Kidney (tissue), 14 donors: Measurements from ENCODE around the gene SBF2. TPM values are rescaled to one million over a fixed set of nuclear protein-coding genes. Genes with fewer than 3 reads are reported as not detected.

ENCODE experiments used
- DNase-seq, 5 donors: peaks; one replicate each; pipeline ENCODE4 v3.0.0-alpha.2; 2013 to 2020
- FAIRE-seq: peaks from 2 replicates; lab custom pipeline; 2012; peaks lifted over from hg19 to GRCh38; lab: Jason Lieb, UNC
- H3K27ac ChIP-seq, 2 donors: one replicate each; pipeline ENCODE4 v1.7.0; 2013; ENCODE audit warnings: low read depth in 2 of 2, low read length in 2 of 2, inconsistent platforms in 1 of 2
- H3K27me3 ChIP-seq: one replicate; pipeline ENCODE4 v1.7.1; 2013; ENCODE audit warnings: low read length, inconsistent platforms; ENCODE audit not compliant: control insufficient read depth, insufficient read depth
- H3K36me3 ChIP-seq, 3 donors: one replicate each; pipeline versions ENCODE4 v1.7.0 to v1.7.1; 2013; ENCODE audit warnings: low read length in 3 of 3, control low read depth in 1 of 3, inconsistent platforms in 1 of 3; ENCODE audit not compliant: insufficient read depth in 3 of 3, control insufficient read depth in 2 of 3
- H3K4me1 ChIP-seq, 3 donors: one replicate each; pipeline versions ENCODE4 v1.7.0 to v1.7.1; 2013; ENCODE audit warnings: low read length in 3 of 3, inconsistent platforms in 1 of 3, low read depth in 1 of 3; ENCODE audit not compliant: control insufficient read depth in 2 of 3, insufficient read depth in 2 of 3
- H3K4me3 ChIP-seq, 3 donors: one replicate each; pipeline versions ENCODE4 v1.7.0 to v1.8.1; 2013; ENCODE audit warnings: low read length in 3 of 3, control low read depth in 1 of 3, inconsistent platforms in 1 of 3
- H3K9ac ChIP-seq, 3 donors: one replicate each; pipeline versions ENCODE4 v1.7.0 to v1.7.1; 2013; ENCODE audit warnings: low read length in 3 of 3, control low read depth in 1 of 3, inconsistent platforms in 1 of 3
- H3K9me3 ChIP-seq, 3 donors: one replicate each; pipeline versions ENCODE4 v1.7.0 to v1.7.1; 2013; ENCODE audit warnings: low read length in 3 of 3, control low read depth in 1 of 3, inconsistent platforms in 1 of 3; ENCODE audit not compliant: control insufficient read depth in 2 of 3, insufficient read depth in 1 of 3
- intact Hi-C: fragments of 100-400 bp; cut with DNase I; formaldehyde crosslinking; loops from one replicate; pipeline ENCODE4 v1.11.1; 2022
- polyA plus RNA-seq: library from polyadenylated mRNA; stranded (reverse); fragments of 350-450 nt; fragmentation: Illumina TruSeq; extraction: RNeasy Lipid Tissue Mini Kit (QIAGEN cat#74804); gene quantifications from one replicate; pipeline ENCODE4 v1.2.3, GENCODE V29; 2014; ENCODE audit warnings: low read depth, low replicate concordance; ENCODE audit not compliant: insufficient read depth
- total RNA-seq: library from RNA; stranded (reverse); fragmentation: NEBNext Ultra II Directional; extraction: Animal tissue kit (Norgen Biotek cat#: 25700); gene quantifications from one replicate; pipeline ENCODE4 v1.2.1, GENCODE V29; 2021
- TF ChIP-seq, protein P1 (sequence below): IDR thresholded peaks from 3 replicates; pipeline ENCODE4 v1.5.1; 2012; ENCODE audit warnings: mild to moderate bottlenecking, moderate library complexity, borderline replicate concordance; ENCODE audit not compliant: insufficient read depth; ENCODE audit errors: extremely low read depth
- donor health status: control.
- donor health status: control.
- donor health status: control.
- donor health status: control.
- donor health status: control.
- donor health status: DM: yes; HTN: yes; CAD: no.
- donor health status: Normal renal cell carcinoma (clear cell type).

SBF2 gene
- total and polyA plus RNA-seq, 2 donors from 2014 or later, result 13.1 to 55.4 TPM

DNA sequence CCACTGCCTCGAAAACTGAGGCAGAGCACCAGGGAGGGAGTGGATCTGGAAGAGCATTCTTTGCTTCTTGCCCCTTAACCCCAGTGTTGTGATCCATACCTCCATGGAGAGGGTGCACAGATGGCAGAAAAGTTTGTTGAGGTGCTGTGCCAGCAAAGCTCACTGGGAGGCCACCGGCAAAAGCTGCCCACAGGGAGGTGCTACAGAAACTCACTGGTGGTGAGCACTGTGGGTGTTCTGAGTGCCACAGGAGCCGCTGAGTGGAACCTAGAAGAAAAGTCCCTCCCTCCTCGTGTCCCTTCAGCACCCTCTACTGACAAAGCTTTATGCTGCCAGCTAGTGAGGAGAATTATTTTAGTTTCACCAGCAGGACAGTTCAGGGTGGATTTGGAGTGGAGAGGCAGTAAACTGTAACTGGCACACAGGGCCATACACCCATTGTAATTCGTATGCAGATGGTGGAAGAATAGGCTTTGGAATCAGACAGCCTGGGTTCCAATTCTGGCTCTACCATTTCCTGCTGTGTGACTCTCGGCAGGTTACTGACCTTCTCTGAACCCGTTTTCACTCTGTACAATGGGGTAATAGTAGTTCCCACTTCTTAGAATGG, 545.6 kb downstream of the SBF2 start:
- FAIRE-seq (no peak), DNase-seq (peak in 4 of 5 donors; percentile 52 to 85 (median 80))
- no peaks in the 10 kb centered on the region for H3K27me3 ChIP-seq
- H3K9me3 ChIP-seq, result no peaks in the 10 kb centered on the region
- H3K9ac ChIP-seq, result no peak overlapping the region
- TF ChIP-seq, protein P1, sequence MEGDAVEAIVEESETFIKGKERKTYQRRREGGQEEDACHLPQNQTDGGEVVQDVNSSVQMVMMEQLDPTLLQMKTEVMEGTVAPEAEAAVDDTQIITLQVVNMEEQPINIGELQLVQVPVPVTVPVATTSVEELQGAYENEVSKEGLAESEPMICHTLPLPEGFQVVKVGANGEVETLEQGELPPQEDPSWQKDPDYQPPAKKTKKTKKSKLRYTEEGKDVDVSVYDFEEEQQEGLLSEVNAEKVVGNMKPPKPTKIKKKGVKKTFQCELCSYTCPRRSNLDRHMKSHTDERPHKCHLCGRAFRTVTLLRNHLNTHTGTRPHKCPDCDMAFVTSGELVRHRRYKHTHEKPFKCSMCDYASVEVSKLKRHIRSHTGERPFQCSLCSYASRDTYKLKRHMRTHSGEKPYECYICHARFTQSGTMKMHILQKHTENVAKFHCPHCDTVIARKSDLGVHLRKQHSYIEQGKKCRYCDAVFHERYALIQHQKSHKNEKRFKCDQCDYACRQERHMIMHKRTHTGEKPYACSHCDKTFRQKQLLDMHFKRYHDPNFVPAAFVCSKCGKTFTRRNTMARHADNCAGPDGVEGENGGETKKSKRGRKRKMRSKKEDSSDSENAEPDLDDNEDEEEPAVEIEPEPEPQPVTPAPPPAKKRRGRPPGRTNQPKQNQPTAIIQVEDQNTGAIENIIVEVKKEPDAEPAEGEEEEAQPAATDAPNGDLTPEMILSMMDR, result peak; percentile 78
- H3K27ac ChIP-seq, result no peak overlapping the region
- peaks cover 0 to 5% (median 2%) of the 10 kb centered on the region in 3 donors for H3K36me3 ChIP-seq
- H3K4me1 ChIP-seq, result peaks cover 0 to 2% (median 0%) of the 10 kb centered on the region in 3 donors
- H3K4me3 ChIP-seq, result no peak overlapping the region
- intact Hi-C loops, result loop anchor here (10.0 kb wide), 1 partner anchor 134 kb away; no protein-coding TSS in a partner anchor

DNA sequence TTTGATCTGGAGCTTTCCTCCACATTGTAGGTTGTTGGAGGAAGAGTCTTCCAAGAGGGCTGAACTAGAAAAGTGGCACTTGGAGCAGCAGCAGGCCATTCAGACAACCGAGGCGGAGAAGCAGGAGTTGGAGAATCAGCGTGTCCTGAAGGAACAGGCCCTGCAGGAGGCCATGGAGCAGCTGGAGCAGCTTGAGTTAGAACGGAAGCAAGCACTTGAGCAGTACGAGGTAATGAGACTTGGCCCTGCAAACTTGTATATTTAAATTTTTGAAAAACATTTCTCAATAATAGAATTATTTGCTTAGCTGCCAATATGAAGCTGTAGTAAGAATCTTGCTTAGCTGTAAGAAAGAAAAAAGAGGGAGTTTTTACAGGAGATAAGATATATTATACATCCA, 546.2 kb downstream of the SBF2 start:
- Histone ChIP-seq H3K36me3 (peaks cover 0 to 5% (median 2%) of the 10 kb centered on the region in 3 donors), H3K9ac (no peak overlapping the region), H3K27ac (no peak overlapping the region), H3K9me3 (no peaks in the 10 kb centered on the region), H3K4me3 (no peak overlapping the region), H3K4me1 (peaks cover 0 to 2% (median 0%) of the 10 kb centered on the region in 3 donors), H3K27me3 (no peaks in the 10 kb centered on the region)
- intact Hi-C loops, result loop anchor here (10.0 kb wide), 1 partner anchor 133 kb away; no protein-coding TSS in a partner anchor
- FAIRE-seq (no peak), DNase-seq (no peak)
- TF ChIP-seq, protein P1, result no peak

DNA sequence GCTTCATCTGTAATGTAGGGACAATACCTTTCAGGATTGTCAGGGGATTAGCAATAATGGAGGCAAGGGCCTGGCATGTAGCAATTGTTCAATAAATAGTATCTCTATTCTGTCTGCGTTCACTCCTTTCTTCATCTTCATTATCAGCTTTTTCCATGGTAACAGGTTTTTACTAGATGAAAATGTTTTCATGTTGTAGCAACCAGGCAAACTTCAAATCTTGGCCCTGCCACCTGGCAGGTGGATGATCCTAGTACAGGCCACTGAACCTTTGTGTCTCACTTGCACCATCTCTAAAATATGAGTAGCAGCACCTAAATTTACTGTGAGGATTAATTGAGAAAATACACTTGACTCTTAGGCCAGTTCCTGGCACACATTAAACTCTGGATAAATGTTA, 546.8 kb downstream of the SBF2 start:
- Histone ChIP-seq H3K36me3 (peaks cover 0 to 5% (median 2%) of the 10 kb centered on the region in 3 donors), H3K9me3 (no peaks in the 10 kb centered on the region), H3K9ac (no peak overlapping the region), H3K4me1 (peaks cover 0 to 2% (median 0%) of the 10 kb centered on the region in 3 donors), H3K4me3 (no peak overlapping the region), H3K27me3 (no peaks in the 10 kb centered on the region), H3K27ac (no peak overlapping the region)
- TF ChIP-seq, protein P1, result no peak
- intact Hi-C loops, result loop anchor here (10.0 kb wide), 1 partner anchor 132 kb away; no protein-coding TSS in a partner anchor
- DNase-seq (no peak), FAIRE-seq (no peak)
